HEK293T (cell line): Measurements from ENCODE around the gene AR.

Source experiments
- CTCF ChIA-PET: fragments of 350-600 bp; formaldehyde crosslinking; extraction: SDS; loops from one replicate; lab custom pipeline; 2021; ENCODE audit warnings: antibody characterized with exemption, inconsistent platforms; lab: Yijun Ruan, JAX
- POLR2A ChIA-PET: fragments of 350-600 bp; formaldehyde crosslinking; extraction: SDS; loops from one replicate; lab custom pipeline; 2020; ENCODE audit warnings: antibody characterized with exemption, inconsistent platforms; lab: Yijun Ruan, JAX
- DNase-seq: peaks from one replicate; pipeline ENCODE4 v3.0.0; 2012; ENCODE audit warnings: mixed read lengths; ENCODE audit errors: extremely low spot score
- ARNT ChIP-seq: fragments of 450-650 bp; IDR thresholded peaks from 2 replicates; pipeline ENCODE4 v1.6.1; 2017; ENCODE audit warnings: mild to moderate bottlenecking
- BHLHE40 ChIP-seq: fragments of 450-650 bp; IDR thresholded peaks from 2 replicates; pipeline ENCODE4 v1.6.1; 2016; ENCODE audit warnings: mild to moderate bottlenecking, moderate library complexity, borderline replicate concordance
- CTBP1 ChIP-seq: fragments of 450-650 bp; IDR thresholded peaks from 2 replicates; pipeline ENCODE4 v1.6.1; 2016; ENCODE audit warnings: borderline replicate concordance
- ELF4 ChIP-seq: fragments of 450-650 bp; IDR thresholded peaks from 2 replicates; pipeline ENCODE4 v1.6.1; 2017; ENCODE audit warnings: antibody characterized with exemption
- FOXA1 ChIP-seq: fragments of 450-650 bp; IDR thresholded peaks from 2 replicates; pipeline ENCODE4 v1.6.1; 2016; ENCODE audit warnings: mild to moderate bottlenecking
- FOXK2 ChIP-seq: fragments of 450-650 bp; IDR thresholded peaks from 2 replicates; pipeline ENCODE4 v1.6.1; 2016; ENCODE audit warnings: mild to moderate bottlenecking
- FOXM1 ChIP-seq: fragments of 450-650 bp; IDR thresholded peaks from 2 replicates; pipeline ENCODE4 v1.6.1; 2017; ENCODE audit warnings: mild to moderate bottlenecking, borderline replicate concordance
- HDGF ChIP-seq: fragments of 450-650 bp; IDR thresholded peaks from 2 replicates; pipeline ENCODE4 v1.6.1; 2017; ENCODE audit warnings: antibody characterized with exemption, borderline replicate concordance
- L3MBTL2 ChIP-seq: fragments of 450-650 bp; conservative IDR thresholded peaks from 2 replicates; pipeline ENCODE4 v1.6.1; 2016; ENCODE audit warnings: mild to moderate bottlenecking
- LEF1 ChIP-seq: fragments of 450-650 bp; IDR thresholded peaks from 2 replicates; pipeline ENCODE4 v1.6.1; 2017; ENCODE audit warnings: mild to moderate bottlenecking, borderline replicate concordance
- NFRKB ChIP-seq: fragments of 450-650 bp; IDR thresholded peaks from 2 replicates; pipeline ENCODE4 v1.6.1; 2016; ENCODE audit warnings: mild to moderate bottlenecking, moderate library complexity
- SP1 ChIP-seq: fragments of 450-650 bp; IDR thresholded peaks from 2 replicates; pipeline ENCODE4 v1.6.1; 2017
- SUZ12 ChIP-seq: fragments of 450-650 bp; IDR thresholded peaks from 2 replicates; pipeline ENCODE4 v1.6.1; 2016; ENCODE audit warnings: mild to moderate bottlenecking
- TARDBP ChIP-seq: fragments of 450-650 bp; IDR thresholded peaks from 2 replicates; pipeline ENCODE4 v1.6.1; 2016
- ZNF384 ChIP-seq: fragments of 450-650 bp; IDR thresholded peaks from 2 replicates; pipeline ENCODE4 v1.6.1; 2016
- TF ChIP-seq, protein P1 (sequence below): fragments of 450-650 bp; IDR thresholded peaks from 2 replicates; pipeline ENCODE4 v1.6.1; 2016

Gene AR

DNA sequence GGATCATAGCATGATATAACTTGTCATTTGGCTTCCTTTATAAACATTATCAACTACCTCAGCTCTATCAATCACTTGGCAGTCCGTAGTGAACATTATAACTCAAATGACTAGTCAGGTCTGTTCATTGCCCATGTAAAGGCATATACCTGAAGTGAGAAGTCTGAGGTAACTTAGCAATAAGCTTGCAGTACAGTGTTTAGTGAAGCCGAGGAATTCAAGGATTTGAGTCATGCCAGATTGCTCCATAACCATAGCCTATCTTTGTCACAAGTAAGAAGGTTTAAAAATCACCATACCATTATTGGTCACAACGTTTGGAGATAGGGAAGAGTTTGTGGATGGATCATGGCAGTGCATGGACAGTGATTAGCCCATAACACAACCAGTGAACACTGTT lies 41.6 kb downstream of the AR start:
- TF ChIP-seq NFRKB: no peak
- no peak for DNase-seq
- CTCF ChIA-PET: no interaction called here
- POLR2A ChIA-PET: no interaction called here

DNA sequence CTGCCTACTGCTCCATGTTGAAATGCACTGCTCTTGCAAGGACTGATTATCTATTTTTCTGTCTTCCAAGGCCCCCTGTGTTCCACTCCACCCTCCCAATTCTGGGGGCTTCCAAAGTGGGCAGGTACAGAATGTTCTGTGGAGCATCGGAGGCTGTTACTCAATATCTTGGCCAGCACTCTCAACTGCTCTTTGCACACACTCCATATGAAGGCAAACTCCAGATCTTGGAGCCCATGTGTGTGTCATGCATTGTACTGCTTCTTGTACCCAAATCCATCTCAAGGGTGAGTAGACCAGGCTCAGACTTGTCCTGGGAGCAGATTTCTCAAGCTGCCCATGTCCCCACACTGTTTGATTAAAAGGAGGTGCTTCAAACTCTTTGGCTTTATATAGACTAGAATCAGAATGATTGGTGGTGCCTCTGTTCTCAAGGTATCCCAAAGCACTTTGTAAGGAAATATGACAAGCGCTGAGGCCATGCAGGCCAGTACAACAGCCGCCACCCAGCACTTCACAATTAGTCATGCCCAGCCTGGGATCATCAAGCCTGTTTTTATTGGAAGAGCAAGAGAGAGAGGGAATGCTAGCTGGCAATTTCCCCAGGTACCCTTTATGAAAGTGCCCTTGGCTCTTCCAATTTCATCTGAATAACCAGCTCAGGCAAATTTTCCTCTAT lies 44.3 kb downstream of the AR start:
- POLR2A ChIA-PET: no interaction called here
- CTCF ChIA-PET: no interaction called here
- TF ChIP-seq FOXM1: no peak
- TF ChIP-seq ELF4: no peak
- no peak for TF ChIP-seq SP1
- no peak for TF ChIP-seq FOXK2
- no peak for TF ChIP-seq NFRKB
- no peak for TF ChIP-seq ARNT
- TF ChIP-seq CTBP1: no peak
- no peak for TF ChIP-seq HDGF
- TF ChIP-seq SUZ12: no peak
- no peak for TF ChIP-seq LEF1
- TF ChIP-seq FOXA1: no peak
- TF ChIP-seq, protein P1, sequence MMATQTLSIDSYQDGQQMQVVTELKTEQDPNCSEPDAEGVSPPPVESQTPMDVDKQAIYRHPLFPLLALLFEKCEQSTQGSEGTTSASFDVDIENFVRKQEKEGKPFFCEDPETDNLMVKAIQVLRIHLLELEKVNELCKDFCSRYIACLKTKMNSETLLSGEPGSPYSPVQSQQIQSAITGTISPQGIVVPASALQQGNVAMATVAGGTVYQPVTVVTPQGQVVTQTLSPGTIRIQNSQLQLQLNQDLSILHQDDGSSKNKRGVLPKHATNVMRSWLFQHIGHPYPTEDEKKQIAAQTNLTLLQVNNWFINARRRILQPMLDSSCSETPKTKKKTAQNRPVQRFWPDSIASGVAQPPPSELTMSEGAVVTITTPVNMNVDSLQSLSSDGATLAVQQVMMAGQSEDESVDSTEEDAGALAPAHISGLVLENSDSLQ: no peak
- TF ChIP-seq ZNF384: no peak
- no peak for TF ChIP-seq BHLHE40
- TF ChIP-seq L3MBTL2: no peak
- TF ChIP-seq TARDBP: no peak
- DNase-seq: no peak

DNA sequence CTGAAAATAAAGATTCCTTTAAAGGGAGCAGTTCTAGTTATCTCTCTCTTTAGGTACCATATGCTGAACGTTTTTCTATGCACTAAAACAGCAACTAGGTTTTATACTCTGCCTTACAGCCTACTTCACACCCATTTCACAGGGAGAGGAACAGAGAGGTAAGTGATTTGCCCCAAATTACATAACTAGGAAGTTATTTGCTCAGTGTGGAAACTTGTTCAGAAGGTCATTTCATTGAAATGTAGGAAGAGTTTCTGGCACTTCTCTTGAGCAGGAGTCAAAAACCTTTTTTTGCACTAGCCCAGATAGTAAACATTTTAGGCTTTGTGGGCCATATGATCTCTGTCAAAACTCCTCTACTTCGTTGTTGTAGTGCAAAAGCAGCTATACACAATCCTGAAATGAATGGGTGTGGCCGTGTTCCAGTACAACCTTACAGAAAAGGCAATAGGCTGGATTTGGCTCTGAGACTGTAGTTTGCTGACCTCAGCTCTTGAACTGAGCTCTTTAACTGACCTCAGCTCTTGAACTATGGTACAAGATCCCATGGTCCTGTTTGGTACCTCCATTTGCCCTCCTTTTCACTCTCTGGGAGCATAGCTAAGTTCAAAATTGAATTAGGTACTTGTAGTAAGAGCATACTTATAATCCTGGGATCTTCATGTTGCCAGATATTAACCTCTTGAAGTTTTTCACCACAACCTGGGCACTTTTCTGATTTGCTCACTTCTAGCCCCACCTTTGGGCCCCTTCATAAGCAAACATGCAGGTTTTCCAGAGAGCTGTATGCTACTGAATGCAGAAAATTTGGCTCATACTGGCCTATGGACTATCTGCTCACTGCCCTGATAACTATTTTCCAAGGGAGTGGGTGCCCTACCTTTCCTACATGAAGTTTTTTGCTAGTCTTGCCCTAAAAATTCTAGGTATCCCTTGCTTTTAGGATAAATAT lies 53.3 kb downstream of the AR start:
- CTCF ChIA-PET: no interaction called here
- TF ChIP-seq, protein P1: no peak
- TF ChIP-seq FOXM1 (no peak), SP1 (no peak), L3MBTL2 (no peak), FOXK2 (no peak), ELF4 (no peak), NFRKB (no peak)
- DNase-seq: no peak
- POLR2A ChIA-PET: no interaction called here

DNA sequence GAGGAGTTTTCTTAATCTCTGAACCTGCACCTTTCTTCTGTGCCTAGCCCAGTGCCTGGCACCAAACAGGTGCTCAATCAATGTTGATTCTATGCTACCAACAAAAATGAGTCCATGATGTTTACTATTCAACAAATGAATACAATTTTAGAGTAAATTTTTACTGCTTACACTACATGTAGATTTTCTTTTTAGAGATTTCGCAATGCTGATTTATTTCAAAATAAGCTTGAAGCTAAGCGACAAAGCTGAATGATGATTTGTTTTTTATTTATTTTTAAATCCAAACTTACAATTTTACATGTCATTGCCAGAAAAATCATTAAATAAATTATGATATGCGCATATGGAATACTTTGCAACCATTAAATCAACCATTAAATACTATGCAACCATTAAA lies 55.7 kb downstream of the AR start:
- no peak for TF ChIP-seq TARDBP
- no peak for TF ChIP-seq ARNT
- TF ChIP-seq NFRKB: no peak
- TF ChIP-seq SP1: no peak
- no peak for TF ChIP-seq LEF1
- no peak for TF ChIP-seq CTBP1
- TF ChIP-seq HDGF: no peak
- TF ChIP-seq, protein P1: no peak
- TF ChIP-seq ELF4: no peak
- no peak for TF ChIP-seq FOXK2
- no peak for TF ChIP-seq SUZ12
- TF ChIP-seq BHLHE40: no peak
- TF ChIP-seq FOXA1: no peak
- no peak for TF ChIP-seq L3MBTL2
- TF ChIP-seq ZNF384: no peak
- no peak for TF ChIP-seq FOXM1
- no peak for DNase-seq
- ChIA-PET POLR2A (no interaction called here), CTCF (no interaction called here)

DNA sequence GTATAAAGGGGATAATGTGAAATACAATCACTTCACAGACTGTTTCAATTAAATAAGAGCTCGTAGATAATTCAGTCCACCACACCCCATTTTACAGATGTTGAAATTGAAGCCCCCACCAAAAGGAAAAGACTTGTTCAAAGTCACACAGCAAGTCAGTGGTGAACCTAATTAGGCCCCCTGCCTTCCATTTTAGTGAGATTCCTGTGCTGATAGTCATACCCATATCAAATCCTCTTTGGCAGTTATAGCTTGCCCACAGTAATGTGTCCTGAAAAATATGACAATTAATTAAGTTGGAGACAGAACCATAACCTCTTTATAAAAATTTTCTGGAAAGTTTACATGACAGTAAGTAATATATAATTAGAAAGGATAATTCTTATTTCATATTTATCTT lies 58.0 kb downstream of the AR start:
- CTCF ChIA-PET: no interaction called here
- no peak for DNase-seq
- POLR2A ChIA-PET: no interaction called here
- TF ChIP-seq FOXK2 (no peak), CTBP1 (no peak), FOXM1 (no peak)
- TF ChIP-seq, protein P1: no peak
